Testis (tissue), 3 donors: ENCODE data around the gene ATRNL1. TPM values are rescaled to one million over a fixed set of nuclear protein-coding genes. Genes with fewer than 3 reads are reported as not detected.

Experiments
- DNase-seq: peaks from one replicate; pipeline ENCODE4 v3.0.0-alpha.2; 2019
- H3K27ac ChIP-seq, 2 donors: fragments of 200-600 bp; sonication (generic); one replicate each; pipeline ENCODE4 v1.5.1; 2019
- H3K27me3 ChIP-seq: fragments of 200-600 bp; sonication (generic); one replicate; pipeline ENCODE4 v1.5.1; 2019
- H3K36me3 ChIP-seq: fragments of 200-600 bp; sonication (generic); one replicate; pipeline ENCODE4 v1.5.1; 2017; ENCODE audit warnings: low read depth; ENCODE audit errors: missing control alignments
- H3K4me1 ChIP-seq: fragments of 200-600 bp; sonication (generic); one replicate; pipeline ENCODE4 v1.5.1; 2019
- H3K4me3 ChIP-seq, 2 donors: fragments of 200-600 bp; sonication (generic); one replicate each; pipeline ENCODE4 v1.5.1; 2017 to 2019
- H3K9me3 ChIP-seq: fragments of 200-600 bp; sonication (generic); one replicate; pipeline ENCODE4 v1.5.1; 2017
- CTCF ChIP-seq, 3 experiments: fragments of 450-650 bp in 2 of 3; fragments of 200-600 bp in 1 of 3; sonication (generic) in 1 of 3; IDR thresholded peaks; one replicate each; pipeline ENCODE4 v1.5.1; 2016 to 2019; ENCODE audit warnings: antibody characterized with exemption in 3 of 3, mild to moderate bottlenecking in 2 of 3, moderate library complexity in 1 of 3
- POLR2A ChIP-seq: fragments of 450-650 bp; IDR thresholded peaks from one replicate; pipeline ENCODE4 v1.6.1; 2017; ENCODE audit warnings: antibody characterized with exemption, mild to moderate bottlenecking, moderate library complexity
- WGBS, 2 donors: methylation state at CpG; one replicate each; pipeline ENCODE4 v1.1.5; 2018; 5-methylcytosine and 5-hydroxymethylcytosine counted together
- intact Hi-C: fragments of 100-400 bp; cut with DNase I; formaldehyde crosslinking; loops from one replicate; pipeline ENCODE4 v1.15.1; 2023; ENCODE audit warnings: low total_unique reads
- polyA plus RNA-seq: library from polyadenylated mRNA; stranded (reverse); fragments of 350-450 nt; fragmentation: Illumina TruSeq; extraction: RNeasy Lipid Tissue Mini Kit (QIAGEN cat#74804); gene quantifications from one replicate; pipeline ENCODE4 v1.2.3, GENCODE V29; 2014; ENCODE audit warnings: low read depth, low replicate concordance; ENCODE audit not compliant: insufficient read depth
- total RNA-seq, 2 donors: library from RNA; depleted of rRNA; stranded (reverse); fragments of >200 nt; gene quantifications; one replicate each; pipeline ENCODE4 v1.2.3, GENCODE V29; 2016

ATRNL1 gene
- total and polyA plus RNA-seq, 3 donors from 2014 or later: 32.4 to 61.3 (median 45.7) TPM

GRCh38 chr10:115903845-115904244 is 810.7 kb downstream of the ATRNL1 start:
- 87 to 97% methylated on average over 3 of the region's 3 CpGs for WGBS, 2 donors

GRCh38 chr10:115909037-115909436 is 815.9 kb downstream of the ATRNL1 start:
- H3K4me1 ChIP-seq: no peaks in the 10 kb centered on the region
- 82 to 93% methylated on average over 5 of the region's 5 CpGs for WGBS, 2 donors
- H3K27ac ChIP-seq: no peak overlapping the region
- TF ChIP-seq POLR2A (no peak), CTCF (IDR thresholded peaks at IDR 0.05) (no peak)
- no peaks in the 10 kb centered on the region for H3K36me3 ChIP-seq
- no peaks in the 10 kb centered on the region for H3K27me3 ChIP-seq
- intact Hi-C loops: no loop called here
- H3K9me3 ChIP-seq: no peaks in the 10 kb centered on the region
- H3K4me3 ChIP-seq: no peak overlapping the region
- no peak for DNase-seq

More at GRCh38 chr10:115903845-115904244, 810.7 kb downstream of the ATRNL1 start:
- intact Hi-C loops: no loop called here
- TF ChIP-seq POLR2A: no peak
- no peak for TF ChIP-seq CTCF (IDR thresholded peaks at IDR 0.05)
- no peak overlapping the region for H3K27ac ChIP-seq
- H3K9me3 ChIP-seq: no peaks in the 10 kb centered on the region
- no peaks in the 10 kb centered on the region for H3K4me1 ChIP-seq
- no peaks in the 10 kb centered on the region for H3K36me3 ChIP-seq
- no peaks in the 10 kb centered on the region for H3K27me3 ChIP-seq
- no peak overlapping the region for H3K4me3 ChIP-seq
- DNase-seq: no peak

GRCh38 chr10:115909962-115910731 is 817.0 kb downstream of the ATRNL1 start:
- Histone ChIP-seq H3K4me1 (no peaks in the 10 kb centered on the region), H3K4me3 (no peak overlapping the region), H3K27ac (no peak overlapping the region), H3K9me3 (no peaks in the 10 kb centered on the region), H3K27me3 (no peaks in the 10 kb centered on the region), H3K36me3 (no peaks in the 10 kb centered on the region)
- TF ChIP-seq CTCF (IDR thresholded peaks at IDR 0.05) (no peak), POLR2A (no peak)
- 88 to 94% methylated on average over 4 of the region's 4 CpGs for WGBS, 2 donors
- DNase-seq: no peak
- intact Hi-C loops: no loop called here

DNA sequence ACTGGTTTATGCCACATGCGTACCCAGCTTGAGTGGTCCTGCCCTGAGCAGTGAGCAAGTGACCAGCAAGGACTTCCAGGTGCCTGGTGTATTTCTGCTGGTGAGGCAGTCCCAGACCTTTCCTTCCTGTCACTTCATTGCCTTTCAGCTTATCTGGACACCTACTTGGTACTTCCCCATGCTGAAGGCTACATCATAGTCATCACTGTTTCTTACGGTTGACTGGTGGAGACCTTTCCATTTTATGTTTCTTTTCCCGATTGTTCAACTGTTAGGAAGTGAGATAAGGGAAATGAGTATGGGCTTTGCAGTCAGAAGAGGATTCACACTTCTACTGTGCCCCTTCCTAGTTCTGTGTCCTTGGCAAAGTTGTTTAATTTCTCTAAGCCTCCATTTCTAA is 821.3 kb downstream of the ATRNL1 start:
- Histone ChIP-seq H3K27me3 (no peaks in the 10 kb centered on the region), H3K4me3 (no peak overlapping the region), H3K36me3 (no peaks in the 10 kb centered on the region), H3K27ac (no peak overlapping the region), H3K9me3 (no peaks in the 10 kb centered on the region), H3K4me1 (no peaks in the 10 kb centered on the region)
- TF ChIP-seq CTCF (IDR thresholded peaks at IDR 0.05) (no peak), POLR2A (no peak)
- WGBS, 2 donors: 94 to 100% methylated on average over 3 of the region's 3 CpGs
- no peak for DNase-seq
- intact Hi-C loops: no loop called here

DNA sequence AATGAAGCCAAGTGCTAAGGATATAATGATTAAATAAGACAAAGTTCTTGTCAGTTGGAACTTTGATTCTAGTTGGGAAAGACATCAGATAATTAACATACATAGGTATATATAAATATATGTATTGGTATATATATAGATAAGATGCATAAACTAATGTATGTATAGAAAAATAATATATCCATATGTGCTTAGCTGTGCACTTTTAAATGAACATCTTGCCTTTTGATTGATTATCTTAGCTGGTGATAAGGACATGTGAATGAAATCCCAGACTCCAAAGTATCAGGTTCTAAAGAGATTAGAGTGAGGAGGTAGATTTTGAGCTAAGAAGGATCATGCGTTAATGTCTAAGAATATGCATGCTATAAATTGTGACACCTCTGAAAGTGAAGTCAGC is 822.3 kb downstream of the ATRNL1 start:
- Histone ChIP-seq H3K4me3 (no peak overlapping the region), H3K4me1 (no peaks in the 10 kb centered on the region), H3K27ac (no peak overlapping the region), H3K9me3 (no peaks in the 10 kb centered on the region), H3K27me3 (no peaks in the 10 kb centered on the region), H3K36me3 (no peaks in the 10 kb centered on the region)
- 67 to 82% methylated on average over 1 of the region's 1 CpG for WGBS, 2 donors
- no peak for DNase-seq
- intact Hi-C loops: no loop called here
- TF ChIP-seq POLR2A: no peak
- no peak for TF ChIP-seq CTCF (IDR thresholded peaks at IDR 0.05)
